ENCODE measurements around the gene BATF2.

Gene BATF2

GRCh38 chr11:65040847-65041622 lies 44.3 kb upstream of the BATF2 start, which contains the start of gene SAC3D1:
SAC3D1 (plus strand) TSS chr11:65041210; CDS start chr11:65041293, 83 bp downstream.
- Histone ChIP-seq H3K9me3 (no peaks in the 10 kb centered on the region), H3K4me3 (ENCODE audit: low read depth, low read length) (peak within 1 kb of the TSS; percentile 59), H3K36me3 (no peaks in the 10 kb centered on the region), H3K4me1 (no peaks in the 10 kb centered on the region), H3K27me3 (no peaks in the 10 kb centered on the region; the same call in 1 of the 2 replicates)
- TF ChIP-seq CTCF (IDR thresholded peaks at IDR 0.05; ENCODE audit: low read depth, low read length), result no peak
- DNase-seq, result peak; percentile 91

DNA sequence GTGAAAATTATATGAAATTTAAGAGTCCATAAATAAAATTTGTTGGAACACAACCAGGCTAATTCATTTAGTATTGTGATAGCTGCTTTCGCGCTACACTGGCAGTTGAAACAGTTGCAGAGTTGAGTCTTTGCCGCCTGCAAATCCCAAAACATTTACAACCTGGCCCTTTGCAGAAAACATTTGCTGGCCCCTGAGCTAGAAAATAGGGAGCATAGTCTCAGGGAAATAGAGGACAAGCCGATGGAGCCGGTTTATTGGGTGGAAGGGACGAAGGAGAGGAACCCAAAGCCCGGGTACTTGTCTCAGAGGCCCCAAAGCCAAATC lies 43.7 kb upstream of the BATF2 start:
- Histone ChIP-seq H3K27me3 (no peaks in the 10 kb centered on the region; the same call in 1 of the 2 replicates), H3K4me1 (no peaks in the 10 kb centered on the region), H3K4me3 (ENCODE audit: low read depth, low read length) (peak overlapping the region; percentile 59), H3K36me3 (no peaks in the 10 kb centered on the region), H3K9me3 (no peaks in the 10 kb centered on the region)
- DNase-seq, result no peak
- TF ChIP-seq CTCF (IDR thresholded peaks at IDR 0.05; ENCODE audit: low read depth, low read length), result no peak

DNA sequence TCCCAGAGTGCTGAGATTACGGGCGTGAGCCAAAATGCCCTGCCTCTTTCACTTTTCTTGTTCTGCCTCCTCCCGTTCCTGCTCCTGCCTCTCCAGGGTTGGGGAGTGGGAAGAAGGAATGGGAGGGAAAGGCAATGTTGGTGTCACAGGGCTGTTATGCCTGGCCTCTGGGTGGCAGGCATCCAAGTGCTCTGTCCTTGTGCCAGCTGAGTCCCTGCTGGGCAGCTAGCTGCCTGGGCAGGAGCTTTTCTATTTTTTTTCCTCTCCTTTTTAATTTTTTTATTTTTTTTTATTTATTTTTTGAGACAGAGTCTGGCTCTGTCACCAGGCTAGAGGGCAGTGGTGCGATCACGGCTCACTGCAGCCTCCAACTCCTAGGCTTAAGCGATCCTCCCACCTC lies 40.2 kb upstream of the BATF2 start:
- no peak overlapping the region for H3K4me3 ChIP-seq (ENCODE audit: low read depth, low read length)
- no peaks in the 10 kb centered on the region for H3K4me1 ChIP-seq
- no peak for TF ChIP-seq CTCF (IDR thresholded peaks at IDR 0.05; ENCODE audit: low read depth, low read length)
- no peak for DNase-seq
- no peaks in the 10 kb centered on the region for H3K9me3 ChIP-seq
- H3K36me3 ChIP-seq, result no peaks in the 10 kb centered on the region
- H3K27me3 ChIP-seq, result no peaks in the 10 kb centered on the region; the same call in 1 of the 2 replicates

DNA sequence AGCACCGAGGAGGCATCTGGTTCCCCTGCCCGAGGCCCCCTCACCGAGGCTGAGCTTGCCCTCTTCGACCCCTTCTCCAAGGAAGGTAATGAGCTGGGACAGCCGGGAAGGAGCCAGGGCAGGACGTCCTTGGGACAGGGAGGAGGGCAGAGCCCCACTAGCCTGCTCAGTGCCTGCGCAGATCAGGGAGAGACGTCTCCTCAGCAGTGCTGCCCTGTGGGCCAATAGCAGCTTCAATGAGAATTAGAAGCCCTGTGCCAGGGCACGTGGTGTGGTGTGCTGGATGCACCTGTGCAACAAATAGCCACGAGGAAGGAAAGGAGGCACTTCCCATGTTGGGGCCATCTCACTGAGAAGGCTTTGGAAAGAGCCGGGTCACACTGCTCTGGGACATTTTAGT lies 38.8 kb upstream of the BATF2 start:
- H3K9me3 ChIP-seq, result no peaks in the 10 kb centered on the region
- no peak for TF ChIP-seq CTCF (IDR thresholded peaks at IDR 0.05; ENCODE audit: low read depth, low read length)
- H3K4me3 ChIP-seq (ENCODE audit: low read depth, low read length), result no peak overlapping the region
- no peaks in the 10 kb centered on the region for H3K27me3 ChIP-seq
- no peaks in the 10 kb centered on the region for H3K36me3 ChIP-seq
- H3K4me1 ChIP-seq, result no peaks in the 10 kb centered on the region
- no peak for DNase-seq

DNA sequence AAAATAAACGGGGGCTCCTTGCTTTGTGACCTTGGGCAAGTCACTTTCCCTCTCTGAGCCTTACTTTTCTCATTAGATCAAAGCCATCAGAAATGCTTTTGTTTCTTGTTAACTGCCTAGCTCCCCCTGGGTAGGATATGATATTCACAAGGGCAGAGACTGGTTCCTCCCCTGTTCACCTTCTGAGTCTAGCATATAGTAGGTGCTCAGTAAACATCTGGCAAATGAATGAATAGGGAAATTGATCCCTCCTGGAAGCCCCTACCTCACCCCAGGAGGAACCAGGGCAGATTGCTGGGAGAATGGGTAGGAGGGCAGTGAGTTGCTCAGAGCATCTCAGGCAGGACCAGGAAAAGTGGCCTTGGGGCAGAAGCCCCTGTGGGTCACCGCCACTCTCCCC lies 37.7 kb upstream of the BATF2 start:
- Histone ChIP-seq H3K4me3 (ENCODE audit: low read depth, low read length) (no peak overlapping the region), H3K9me3 (no peaks in the 10 kb centered on the region)
- no peak for TF ChIP-seq CTCF (IDR thresholded peaks at IDR 0.05; ENCODE audit: low read depth, low read length)

DNA sequence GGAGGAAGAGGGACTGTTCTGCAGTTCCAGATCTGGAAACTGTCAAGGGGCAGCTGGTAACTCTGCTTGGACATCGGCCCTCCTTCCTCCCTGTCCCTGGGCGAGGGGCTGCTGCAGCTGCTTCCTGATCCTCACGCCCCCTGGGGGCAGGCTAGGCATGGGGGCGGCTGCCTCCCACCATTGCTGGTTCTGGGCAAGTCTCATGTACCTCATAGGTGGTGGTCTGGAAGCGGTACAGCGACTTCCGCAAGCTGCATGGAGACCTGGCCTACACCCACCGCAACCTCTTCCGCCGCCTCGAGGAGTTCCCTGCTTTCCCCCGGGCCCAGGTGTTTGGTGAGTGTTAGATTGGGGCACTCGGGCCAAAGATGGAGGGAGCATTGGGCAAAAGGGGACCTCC lies 35.4 kb upstream of the BATF2 start:
- Histone ChIP-seq H3K4me3 (ENCODE audit: low read depth, low read length) (no peak overlapping the region), H3K4me1 (no peaks in the 10 kb centered on the region), H3K9me3 (no peaks in the 10 kb centered on the region), H3K36me3 (no peaks in the 10 kb centered on the region), H3K27me3 (no peaks in the 10 kb centered on the region)
- TF ChIP-seq CTCF (IDR thresholded peaks at IDR 0.05; ENCODE audit: low read depth, low read length), result no peak
- DNase-seq, result no peak

More for the DNA sequence above, 37.7 kb upstream of the BATF2 start:
- Histone ChIP-seq H3K36me3 (no peaks in the 10 kb centered on the region), H3K27me3 (no peaks in the 10 kb centered on the region), H3K4me1 (no peaks in the 10 kb centered on the region)
- DNase-seq, result no peak
